NCI-H2196 treated with DMSO at 0.1 percent for 48 hours (cell line): ENCODE measurements around the gene ITGB2.

ENCODE experiments used
- DNase-seq: peaks from one replicate; lab custom pipeline; 2025; ENCODE audit not compliant: unreplicated experiment; lab: John Stamatoyannopoulos, UW

The ITGB2 gene

GRCh38 chr21:44870748-44871495 is 49.8 kb downstream of the ITGB2 start:
- no peak for DNase-seq

- no peak for DNase-seq
Observed at GRCh38 chr21:44869781-44870747, 50.6 kb downstream of the ITGB2 start.

- DNase-seq: no peak
Observed at GRCh38 chr21:44868707-44869106, 52.0 kb downstream of the ITGB2 start.

DNA sequence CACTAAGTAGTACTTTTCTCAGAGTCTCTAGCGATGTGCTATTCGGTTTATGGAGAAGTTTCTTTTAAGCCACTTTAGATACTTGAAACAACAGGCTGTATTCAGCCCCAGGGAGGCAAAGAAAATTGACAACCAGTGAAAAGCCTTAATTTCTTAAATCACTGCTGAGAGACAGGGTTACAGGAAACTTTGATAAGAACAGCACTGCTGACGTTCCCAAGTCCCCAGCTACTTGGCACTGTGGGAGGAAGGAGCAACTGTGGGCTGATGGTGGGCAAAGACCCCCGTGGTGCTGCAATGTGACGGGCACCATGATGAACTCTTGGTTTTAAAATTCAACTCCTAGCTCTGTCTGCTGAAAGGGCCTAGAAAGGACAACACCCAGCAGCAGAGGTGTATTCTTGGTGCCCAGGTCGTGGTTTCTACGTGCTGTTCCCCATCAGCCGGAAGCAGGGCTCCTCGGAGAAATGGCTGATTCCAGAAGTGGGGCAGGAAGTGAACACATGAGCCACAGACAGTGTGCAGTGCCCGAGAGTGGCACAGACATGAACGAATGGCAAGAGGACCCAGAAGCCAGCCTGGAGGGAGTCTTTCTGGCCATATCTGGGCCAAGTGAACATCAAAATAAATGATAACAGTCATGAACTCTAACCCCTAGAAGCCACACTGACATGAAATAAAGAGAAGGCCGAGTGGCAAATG is 52.5 kb downstream of the ITGB2 start:
- DNase-seq: no peak

- DNase-seq: no peak
Observed at GRCh38 chr21:44867464-44867863, 53.2 kb downstream of the ITGB2 start.

- DNase-seq: no peak
Observed at GRCh38 chr21:44866780-44867179, 53.9 kb downstream of the ITGB2 start.

GRCh38 chr21:44865561-44866280 is 55.0 kb downstream of the ITGB2 start:
- no peak for DNase-seq

- DNase-seq: no peak
Observed at GRCh38 chr21:44862869-44863685, 57.6 kb downstream of the ITGB2 start.

GRCh38 chr21:44858791-44859190 is 61.9 kb downstream of the ITGB2 start:
- DNase-seq: no peak

GRCh38 chr21:44858291-44858690 is 62.4 kb downstream of the ITGB2 start:
- no peak for DNase-seq

- DNase-seq: no peak
Observed at GRCh38 chr21:44857127-44857892, 63.4 kb downstream of the ITGB2 start.

- DNase-seq: no peak
Observed at GRCh38 chr21:44856131-44856530, 64.6 kb downstream of the ITGB2 start.

- no peak for DNase-seq
Observed at GRCh38 chr21:44855572-44855971, 65.1 kb downstream of the ITGB2 start.

DNA sequence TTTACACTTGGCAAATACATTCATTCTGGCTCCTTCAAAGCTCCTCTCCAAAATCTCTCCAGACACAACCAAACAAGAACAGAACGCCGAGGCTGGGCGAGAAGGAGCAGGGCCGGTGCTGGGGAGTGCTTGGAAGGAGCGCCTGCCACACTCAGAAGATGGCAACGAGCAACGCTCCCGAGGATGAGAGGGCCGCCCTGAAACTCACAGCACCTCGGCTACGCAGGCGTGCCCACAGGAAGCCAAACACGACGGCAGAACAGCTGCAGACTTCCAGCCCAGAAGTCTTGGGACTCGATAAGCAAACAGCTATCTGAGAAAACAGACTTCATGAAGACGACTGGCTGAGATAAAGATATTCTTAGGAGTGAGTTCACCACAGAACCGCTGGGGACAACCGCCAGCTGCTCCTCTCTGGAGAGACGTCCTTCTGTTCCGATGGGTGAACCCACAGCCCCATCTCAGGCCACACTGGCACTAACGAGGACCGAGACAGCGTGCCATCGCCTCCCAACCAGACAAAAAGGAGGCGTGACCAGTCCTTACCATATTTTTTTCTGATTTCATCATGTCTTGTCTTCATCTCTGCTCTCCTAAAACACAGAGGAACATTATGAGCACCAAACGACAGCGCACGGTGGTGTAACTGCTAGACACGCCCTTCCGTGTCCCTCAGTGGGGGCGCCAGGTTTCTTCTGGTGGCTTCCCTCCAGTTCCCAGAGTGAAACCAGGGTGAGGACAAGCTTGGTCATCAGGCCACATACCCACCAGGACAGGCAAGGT is 65.8 kb downstream of the ITGB2 start:
- no peak for DNase-seq

DNA sequence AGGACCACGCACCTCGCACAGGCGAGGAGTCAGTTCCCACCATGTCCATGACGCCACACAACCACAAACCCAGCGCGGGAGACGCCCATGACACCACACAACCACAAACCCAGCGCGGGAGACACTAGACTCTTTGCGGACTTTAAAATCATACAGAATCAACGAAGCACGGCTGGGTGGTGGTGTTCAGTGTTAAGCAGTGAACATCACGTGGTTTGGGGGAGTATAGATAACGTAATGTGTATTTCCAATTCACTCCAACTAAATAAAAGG is 66.4 kb downstream of the ITGB2 start:
- DNase-seq: no peak

DNA sequence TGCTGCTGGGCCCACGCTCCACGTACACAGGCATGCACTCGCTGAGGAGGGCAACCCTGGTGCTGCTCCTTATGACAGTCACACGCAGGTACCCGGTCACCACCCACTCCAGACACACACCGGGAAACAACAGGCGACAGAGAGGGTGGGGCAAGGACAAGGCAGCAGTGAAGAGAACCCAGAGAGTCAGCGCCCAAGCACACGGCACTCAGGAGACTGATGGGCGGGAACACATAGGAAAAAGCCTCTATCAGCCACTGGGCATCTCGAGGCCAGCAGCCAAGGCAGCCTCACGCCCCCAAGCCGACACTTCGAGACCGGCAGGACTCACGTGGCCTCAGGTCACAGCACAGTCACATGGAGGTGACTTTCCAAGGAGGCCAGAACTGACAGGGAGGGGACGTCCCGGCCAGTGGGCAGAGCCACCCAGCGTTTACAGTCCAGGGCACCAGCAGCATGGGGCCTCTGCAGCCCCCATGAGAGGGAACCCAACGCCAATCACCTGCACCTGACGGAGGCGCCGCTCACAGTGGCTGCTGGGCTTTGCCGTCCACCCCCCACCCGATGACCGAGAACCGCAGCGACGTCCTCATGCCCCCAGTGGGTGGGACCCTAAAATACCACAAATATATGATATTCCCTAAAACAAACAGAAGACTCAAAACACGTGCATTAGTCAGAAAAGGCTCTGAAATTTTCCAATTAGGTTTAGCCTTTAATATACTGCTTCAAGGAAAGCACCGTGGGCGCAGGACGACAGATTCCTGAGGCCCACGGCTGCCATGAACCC is 66.9 kb downstream of the ITGB2 start:
- DNase-seq: no peak

DNA sequence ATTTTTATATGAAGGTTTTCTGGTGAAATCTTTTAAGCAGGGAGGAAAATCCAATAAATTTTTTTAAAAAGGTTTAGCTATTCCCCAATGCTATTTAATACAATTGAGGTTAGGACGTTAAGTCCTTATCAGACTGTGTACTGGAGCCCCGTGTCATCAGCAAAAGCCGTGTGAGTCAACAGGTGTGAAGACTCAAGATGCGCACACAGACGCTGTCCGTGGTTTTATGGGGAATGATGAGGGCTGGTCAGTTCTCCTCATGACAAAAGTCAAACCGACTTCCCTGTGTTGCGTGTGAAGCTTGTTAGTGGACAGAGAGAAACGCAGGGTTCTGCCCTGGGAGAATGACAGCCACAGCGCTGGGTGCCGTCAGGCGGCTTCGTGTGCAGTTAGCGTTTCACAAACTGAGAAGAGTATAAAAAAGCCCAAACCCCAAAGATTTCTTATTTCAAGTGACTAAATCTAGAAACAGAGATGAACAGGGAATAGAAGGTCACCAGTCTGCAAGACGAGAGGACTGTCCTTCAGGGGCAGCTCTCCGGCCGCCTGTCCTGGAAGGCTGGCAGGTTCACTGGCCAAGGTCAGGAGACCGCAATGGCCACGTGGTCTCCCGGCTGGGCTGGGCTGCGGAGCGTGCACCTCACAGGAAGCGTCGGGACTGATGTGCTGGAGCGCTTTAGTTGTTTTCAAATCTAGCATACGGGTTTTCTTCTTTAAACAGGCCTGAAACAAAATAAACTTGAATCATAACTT is 69.6 kb downstream of the ITGB2 start:
- DNase-seq: no peak
